ENCODE results near the gene HDAC7.

GRCh38 chr12:47794679-47795078, 25.0 kb downstream of the HDAC7 start:
- TF ChIP-seq CTCF (IDR thresholded peaks at IDR 0.05; ENCODE audit: insufficient read depth, low read depth, low read length) (no peak), EZH2 (IDR thresholded peaks at IDR 0.05; ENCODE audit: insufficient read depth, low read length) (no peak)

Data from astrocyte (in vitro differentiated cells and primary cell).